Thyroid gland (tissue), 4 donors: ENCODE results near the gene DOK6.

Source experiments
- CTCF ChIP-seq, 6 experiments: fragments of 200-600 bp in 3 of 6; fragments of 450-650 bp in 3 of 6; sonication (generic) in 3 of 6; IDR thresholded peaks; one replicate each; pipeline ENCODE4 v1.5.1; 2016 to 2019; ENCODE audit warnings: antibody characterized with exemption in 6 of 6, mild to moderate bottlenecking in 2 of 6, inconsistent platforms in 1 of 6, moderate library complexity in 1 of 6
- POLR2A ChIP-seq, 2 donors: fragments of 450-650 bp; IDR thresholded peaks; one replicate each; pipeline ENCODE4 v1.6.1; 2017; ENCODE audit warnings: antibody characterized with exemption in 2 of 2, mild to moderate bottlenecking in 2 of 2, moderate library complexity in 1 of 2

- TF ChIP-seq CTCF (IDR thresholded peaks at IDR 0.05) (no peak), POLR2A (IDR thresholded peaks at IDR 0.05) (no peak)
Measured at GRCh38 chr18:69895066-69896047, 494.7 kb downstream of the DOK6 start.
